ENCODE results near the gene SCN1A.

GRCh38 chr2:166013878-166014277 is 113.9 kb downstream of the SCN1A start:
- TF ChIP-seq POLR2AphosphoS5 (IDR thresholded peaks at IDR 0.05; ENCODE audit: low read depth, low read length) = no peak
- peak; percentile 12; the same call in 1 of the 2 replicates for TF ChIP-seq CTCF (IDR thresholded peaks at IDR 0.05)
- no peak for TF ChIP-seq TCF7L2 (IDR thresholded peaks at IDR 0.05; ENCODE audit: low read depth, low read length)
- TF ChIP-seq REST (IDR thresholded peaks at IDR 0.05; ENCODE audit: insufficient read depth in 1 of 2, low read depth in 2 of 2, low read length in 1 of 2) = no peak
